GM18951 (cell line): ENCODE results near the gene SLC26A8.
A peak's percentile ranks its signal among the peaks of the same experiment; 100 is the strongest.
"Not testable (repeated sequence)": the region's sequence is repeated elsewhere in the genome, so short reads cannot be mapped to it uniquely, and the experiment has no call there.

Experiments used
- POLR2A ChIP-seq: IDR thresholded peaks from 4 replicates; pipeline ENCODE4 v1.6.1; 2011; ENCODE audit warnings: mild to moderate bottlenecking; ENCODE audit not compliant: insufficient read length, insufficient read depth; ENCODE audit errors: extremely low read depth
- in situ Hi-C: fragments of 300-500 bp; cut with MboI; formaldehyde crosslinking; loops from one replicate; pipeline ENCODE4 v1.12.0; 2022; ENCODE audit warnings: low sequenced_read_pairs, mixed read lengths, inconsistent platforms; ENCODE audit not compliant: unreplicated experiment

Gene SLC26A8

GRCh38 chr6:36040958-36041357, 16.5 kb upstream of the SLC26A8 start:
- in situ Hi-C loops, result no loop called here
- TF ChIP-seq POLR2A, result no peak

GRCh38 chr6:36039112-36039511, 14.7 kb upstream of the SLC26A8 start:
- TF ChIP-seq POLR2A, result no peak
- in situ Hi-C loops, result no loop called here

GRCh38 chr6:36038120-36038876, 13.9 kb upstream of the SLC26A8 start:
- no peak for TF ChIP-seq POLR2A
- in situ Hi-C loops, result no loop called here

GRCh38 chr6:36035225-36035624, 10.8 kb upstream of the SLC26A8 start:
- in situ Hi-C loops, result no loop called here
- no peak for TF ChIP-seq POLR2A

- no peak for TF ChIP-seq POLR2A
- in situ Hi-C loops, result no loop called here
These were observed 10.0 kb upstream of the SLC26A8 start for GRCh38 chr6:36034441-36034840.

GRCh38 chr6:36033935-36034334, 9.5 kb upstream of the SLC26A8 start:
- TF ChIP-seq POLR2A, result no peak
- in situ Hi-C loops, result no loop called here

GRCh38 chr6:36033144-36033543, 8.7 kb upstream of the SLC26A8 start:
- in situ Hi-C loops, result not testable (repeated sequence)

- no peak for TF ChIP-seq POLR2A
These were observed 7.8 kb upstream of the SLC26A8 start for GRCh38 chr6:36032261-36032660.

GRCh38 chr6:36029464-36029863, 5.0 kb upstream of the SLC26A8 start:
- TF ChIP-seq POLR2A, result no peak
- in situ Hi-C loops, result loop anchor here (5.0 to 10.0 kb wide), 2 partner anchors 68 to 325 kb away; no protein-coding TSS in a partner anchor

More at GRCh38 chr6:36032261-36032660, 7.8 kb upstream of the SLC26A8 start:
- in situ Hi-C loops, result no loop called here

GRCh38 chr6:36028877-36029324, 4.5 kb upstream of the SLC26A8 start:
- no peak for TF ChIP-seq POLR2A
- in situ Hi-C loops, result loop anchor here (5.0 to 10.0 kb wide), 2 partner anchors 68 to 326 kb away; no protein-coding TSS in a partner anchor

- TF ChIP-seq POLR2A, result no peak
- in situ Hi-C loops, result loop anchor here (5.0 to 10.0 kb wide), 2 partner anchors 69 to 327 kb away; no protein-coding TSS in a partner anchor
These were observed 3.8 kb upstream of the SLC26A8 start for GRCh38 chr6:36028088-36028876.

GRCh38 chr6:36027501-36028087, 3.2 kb upstream of the SLC26A8 start, which contains the start of gene MAPK14:
Gene MAPK14, plus strand, starts transcription at chr6:36027808. Its CDS starts 350 bp downstream, at chr6:36028158.
- in situ Hi-C loops, result loop anchor here (5.0 to 10.0 kb wide), 2 partner anchors 70 to 327 kb away; no protein-coding TSS in a partner anchor
- peak; percentile 93 for TF ChIP-seq POLR2A

GRCh38 chr6:36025932-36026327, 1.5 kb upstream of the SLC26A8 start:
- in situ Hi-C loops, result loop anchor here (5.0 to 10.0 kb wide), 2 partner anchors 71 to 329 kb away; no protein-coding TSS in a partner anchor
- no peak for TF ChIP-seq POLR2A

GRCh38 chr6:36025260-36025931, 955 bp upstream of the SLC26A8 start:
- no peak for TF ChIP-seq POLR2A
- in situ Hi-C loops, result loop anchor here (5.0 to 10.0 kb wide), 2 partner anchors 72 to 329 kb away; no protein-coding TSS in a partner anchor
